Ecto neural progenitor cell (in vitro differentiated cells): ENCODE data around the gene GABRB1.

ENCODE experiments used
- DNase-seq: peaks from one replicate; pipeline ENCODE4 v3.0.0-alpha.2; 2018; ENCODE audit warnings: low spot score

GABRB1 gene

DNA sequence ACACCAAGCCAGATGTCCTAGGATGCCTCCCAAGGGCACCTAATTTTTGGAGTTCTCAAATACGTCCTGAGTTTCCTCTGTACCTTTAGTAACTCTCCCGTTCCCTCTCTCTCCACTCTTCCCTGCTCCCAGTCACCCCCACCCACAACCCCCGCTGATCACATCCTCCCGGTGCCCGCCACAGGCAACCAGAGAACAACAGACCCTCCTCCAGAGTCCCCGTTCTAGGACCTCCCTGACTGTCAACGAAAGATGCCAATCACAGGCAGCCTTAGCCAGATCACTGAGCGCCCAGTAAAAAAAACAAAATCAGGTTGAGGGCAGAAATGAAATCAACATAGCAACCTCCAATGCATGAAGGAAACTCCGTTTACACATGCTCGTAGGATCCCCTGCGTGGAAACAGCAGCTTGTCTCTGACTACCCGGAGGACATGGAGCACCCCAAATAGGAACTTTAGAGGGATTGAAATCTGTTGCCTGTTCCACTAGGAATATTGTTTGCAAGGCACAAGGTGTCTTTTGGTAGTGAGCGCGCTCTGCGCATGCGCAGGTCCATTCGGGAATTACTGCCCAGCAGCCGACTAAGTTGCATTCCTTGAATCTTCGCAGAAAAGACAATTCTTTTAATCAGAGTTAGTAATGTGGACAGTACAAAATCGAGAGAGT is at the start of gene GABRB1:
TSS of gene GABRB1 (plus strand) at position 557 of the 668 bp plus-strand sequence.
- peak; percentile 86 for DNase-seq

DNA sequence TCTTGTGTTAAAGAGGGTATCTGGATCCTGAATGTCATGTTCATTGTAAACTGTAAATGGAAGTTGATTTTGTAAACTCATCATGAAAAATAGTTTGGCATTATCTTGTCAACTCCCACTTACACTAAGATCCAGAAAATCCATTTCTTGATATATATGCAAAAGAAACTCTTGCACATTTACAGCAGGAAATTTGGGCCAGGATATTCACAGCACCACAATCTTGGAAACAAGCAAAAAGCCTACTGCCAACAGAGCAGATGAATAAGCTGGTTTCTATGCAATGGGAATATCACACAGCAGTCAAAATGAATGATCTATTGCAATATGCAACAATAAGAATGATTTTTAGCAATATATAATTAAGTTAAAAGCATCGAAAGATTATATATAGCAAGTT is 46.6 kb upstream of the GABRB1 start:
- DNase-seq = no peak

DNA sequence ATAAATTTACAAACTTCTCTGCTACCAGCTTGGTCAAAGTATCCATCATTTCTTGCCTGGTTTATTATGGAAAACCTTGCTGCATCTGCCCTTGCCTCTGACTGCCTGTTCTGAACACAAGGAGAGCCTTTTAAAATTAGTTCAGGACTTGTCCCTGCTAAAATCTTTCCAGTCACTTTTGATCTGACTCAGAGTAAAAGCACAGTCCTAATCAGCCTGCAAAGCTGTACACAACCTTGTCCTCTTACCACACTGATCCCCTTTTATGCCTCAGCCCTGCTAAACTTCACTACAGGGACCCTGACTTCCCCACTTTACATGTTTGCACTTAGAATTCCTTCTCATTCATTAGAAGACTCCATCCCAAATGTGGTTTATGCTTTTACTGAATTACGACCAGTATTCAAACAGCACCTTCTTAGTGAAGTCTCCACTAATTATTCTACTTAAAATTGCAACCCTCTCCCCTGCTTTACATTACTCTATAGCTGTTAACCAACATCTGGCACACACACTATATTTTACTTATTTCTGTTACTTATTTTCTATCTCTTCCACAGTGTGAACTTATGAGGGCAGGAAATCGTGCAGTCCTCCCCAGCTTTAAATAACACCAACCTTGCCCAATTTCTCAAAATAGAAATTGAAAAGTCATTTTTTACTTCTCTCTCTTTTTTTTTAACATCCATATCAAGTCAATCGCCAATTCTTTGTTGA is 44.3 kb upstream of the GABRB1 start:
- DNase-seq = no peak

DNA sequence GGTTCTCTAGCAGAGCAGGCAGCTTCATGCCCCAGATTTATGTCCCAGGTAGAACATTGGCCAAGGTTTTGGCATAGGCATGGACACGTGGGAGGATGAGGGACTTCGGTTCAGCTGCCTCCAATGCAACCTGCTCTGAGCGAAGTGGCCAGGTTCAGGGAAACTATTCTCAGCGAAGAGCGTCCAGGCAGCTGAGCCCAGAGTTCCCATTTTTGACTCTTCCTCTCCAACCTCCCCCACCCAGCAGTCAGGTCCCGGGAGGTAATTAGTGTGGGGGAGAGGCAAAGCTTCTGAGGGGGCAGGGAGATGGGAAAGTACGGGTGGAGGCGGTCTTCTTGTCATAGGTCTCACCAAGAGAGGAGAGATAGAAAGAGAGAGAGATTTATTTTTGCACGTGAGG is 39.0 kb upstream of the GABRB1 start:
- DNase-seq = no peak

DNA sequence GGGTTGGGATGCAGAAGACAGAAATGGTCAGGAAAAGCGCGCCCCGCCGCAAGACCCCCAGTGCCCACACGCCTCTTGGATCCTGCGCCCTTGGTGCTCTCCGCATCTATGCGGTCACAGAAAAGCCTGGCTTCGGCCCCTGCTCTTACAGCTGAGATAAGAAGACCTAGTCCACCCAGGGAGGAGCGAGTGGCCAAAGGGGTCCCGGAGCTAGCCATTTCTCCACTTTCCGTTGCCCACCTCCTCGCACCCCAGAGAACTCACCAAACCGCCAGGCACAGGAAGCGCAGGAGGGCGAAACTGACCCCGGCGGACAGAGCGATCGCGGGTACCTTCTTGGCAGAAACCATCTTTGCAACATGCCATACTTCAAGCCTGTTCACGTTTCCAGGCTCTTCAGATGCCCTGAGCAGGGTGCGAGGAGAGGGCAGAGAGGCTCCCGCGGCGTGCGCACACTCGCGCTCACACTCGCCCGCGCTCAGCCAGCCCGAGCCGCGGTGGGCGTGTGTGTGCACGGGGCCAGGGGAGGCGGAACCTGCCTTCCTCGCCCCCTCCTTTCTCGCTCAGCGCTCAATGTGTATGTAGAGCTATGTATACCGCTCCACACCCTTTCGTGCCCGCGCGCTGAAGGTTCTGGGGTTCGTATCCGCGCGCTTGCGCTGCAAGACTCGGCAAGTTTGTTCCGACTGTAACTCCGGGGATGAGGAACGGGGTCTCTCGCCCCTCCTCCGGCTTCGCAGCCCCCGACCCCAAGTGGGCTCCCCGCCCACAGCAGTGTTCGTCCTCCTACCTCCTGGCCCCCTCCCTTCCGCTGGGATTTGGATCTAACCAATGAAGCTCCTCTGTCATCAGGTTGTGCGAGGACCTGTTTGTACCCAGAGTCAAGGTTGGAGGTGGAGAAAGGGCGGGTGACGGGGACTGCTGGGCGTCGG is 38.0 kb upstream of the GABRB1 start, which contains the start of gene GABRA4:
TSS of gene GABRA4 (minus strand) at position 507 of the 932 bp plus-strand sequence. CDS start at position 350, 157 bp downstream.
- DNase-seq = peak; percentile 64

DNA sequence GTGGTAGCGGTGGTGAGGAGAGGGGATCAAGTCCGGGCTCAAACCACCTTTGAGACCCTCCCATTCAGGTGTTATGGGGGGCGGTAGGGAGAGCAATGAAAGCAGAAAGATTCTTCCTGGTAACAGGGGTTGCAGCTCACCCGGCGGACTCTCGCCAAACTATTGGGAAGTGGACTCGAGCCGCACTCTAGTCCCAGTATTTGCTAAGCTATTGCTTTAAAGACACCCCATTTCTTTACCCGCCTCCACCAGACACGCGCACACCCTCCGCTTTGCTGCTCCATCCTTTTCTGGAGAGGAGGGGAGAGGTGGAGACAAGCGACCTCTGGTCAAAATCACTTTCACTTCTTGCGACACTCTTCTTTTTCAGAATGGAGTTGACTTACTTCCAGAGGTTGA is 37.4 kb upstream of the GABRB1 start:
- no peak for DNase-seq

DNA sequence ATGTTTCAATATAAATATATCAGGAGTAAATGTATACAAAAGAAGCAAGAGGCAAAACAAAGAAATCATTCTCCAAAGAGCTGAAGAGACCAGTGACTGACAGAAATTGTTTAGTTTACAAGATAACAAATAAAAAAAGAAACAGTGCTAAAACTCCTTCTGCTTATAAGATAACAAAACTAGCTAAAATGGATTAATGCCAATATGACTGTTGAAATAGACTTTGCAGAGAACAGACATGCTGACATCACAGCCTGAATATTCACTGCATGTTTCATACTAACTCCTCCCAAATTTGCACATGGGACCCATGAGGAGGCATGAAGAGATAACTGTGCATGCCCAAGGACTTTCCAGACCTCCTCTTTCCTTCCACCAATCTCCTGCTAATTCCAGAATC is 31.8 kb upstream of the GABRB1 start:
- no peak for DNase-seq

DNA sequence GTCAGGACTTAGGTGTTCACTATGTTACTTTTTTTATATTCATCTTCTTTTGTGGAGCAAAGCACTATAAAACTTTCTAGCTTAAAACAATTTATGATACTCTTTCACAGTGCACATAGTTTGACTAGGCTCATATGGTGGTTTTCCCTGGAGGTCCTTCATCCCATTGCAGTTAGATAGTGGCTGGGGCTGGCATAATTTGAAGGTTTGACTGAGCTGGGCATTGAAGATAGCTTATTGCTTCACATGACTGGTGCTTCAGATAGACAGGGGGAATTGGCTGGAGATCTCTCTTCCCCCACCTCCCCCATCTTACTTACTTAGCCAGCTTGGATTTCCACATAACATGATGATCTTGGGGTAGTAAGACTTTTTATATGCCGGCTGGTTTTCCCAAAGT is 31.0 kb upstream of the GABRB1 start:
- no peak for DNase-seq

DNA sequence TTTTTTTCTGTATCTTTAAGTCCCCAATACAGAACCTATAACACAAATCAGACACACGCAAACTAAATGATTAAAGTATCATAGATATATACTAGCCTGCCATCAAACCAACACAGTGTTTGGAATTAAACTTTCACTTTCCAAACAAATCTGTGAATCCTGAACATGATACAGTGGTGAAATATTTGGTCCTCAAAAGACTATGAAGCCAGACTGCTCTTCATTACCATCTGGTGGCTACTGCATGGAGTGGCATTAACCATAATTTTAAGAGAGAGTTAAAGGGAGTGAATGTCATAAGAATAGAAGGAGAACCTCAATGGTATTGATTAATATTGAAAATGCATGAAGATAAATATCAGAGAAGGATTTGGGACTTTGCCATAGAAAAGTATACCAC is 28.8 kb upstream of the GABRB1 start:
- no peak for DNase-seq

DNA sequence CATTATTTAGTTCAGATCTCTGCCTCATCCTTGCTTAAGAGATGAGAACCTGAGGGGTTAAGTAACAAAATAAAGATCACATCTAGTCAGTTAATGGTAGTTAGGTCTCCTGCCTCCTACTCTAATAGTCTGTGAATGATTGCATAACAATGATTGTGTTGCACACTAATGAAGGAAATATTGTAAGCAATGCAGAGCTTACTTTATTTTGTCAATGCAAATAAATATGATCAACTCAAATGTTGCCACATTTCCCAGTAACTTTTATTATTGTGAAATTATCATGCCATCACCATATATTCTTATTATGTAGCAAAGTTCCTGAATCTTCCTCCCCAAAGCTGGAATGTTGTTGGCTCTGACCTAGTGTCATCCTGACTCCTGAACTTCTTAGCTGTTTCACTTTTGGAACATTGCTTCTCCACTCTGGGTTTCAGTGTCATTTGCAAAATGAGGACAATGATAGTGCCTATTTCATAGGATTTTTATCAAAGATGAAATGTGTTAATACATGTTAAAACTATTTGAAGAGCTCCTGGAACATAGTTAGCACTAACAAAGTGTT is 20.9 kb upstream of the GABRB1 start:
- DNase-seq = no peak

DNA sequence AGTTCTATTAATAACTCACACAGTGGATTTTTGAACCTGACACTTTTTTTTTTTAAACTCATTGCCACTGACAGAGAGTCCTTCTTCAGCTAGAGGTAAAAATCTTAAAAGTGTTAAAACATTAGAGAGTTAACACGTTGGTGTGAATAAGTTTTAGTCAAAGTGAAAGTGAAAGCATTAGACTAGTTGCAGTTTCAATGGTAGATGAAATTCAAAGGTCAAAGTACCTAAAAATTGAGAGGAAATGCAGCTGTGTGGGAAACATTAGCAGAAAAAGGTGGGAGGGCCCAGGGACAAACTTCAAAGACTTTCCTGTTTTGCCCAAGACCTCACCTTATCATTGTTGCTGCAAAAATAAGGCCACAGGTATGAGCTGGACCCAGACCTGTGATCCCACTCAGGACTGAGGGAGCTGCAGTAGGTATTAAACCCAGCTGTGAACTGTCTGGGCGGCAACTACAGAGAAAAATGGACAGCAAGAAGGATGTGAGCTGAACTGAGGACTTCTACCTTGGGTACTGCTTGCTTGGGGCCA is 20.4 kb upstream of the GABRB1 start:
- DNase-seq = no peak

DNA sequence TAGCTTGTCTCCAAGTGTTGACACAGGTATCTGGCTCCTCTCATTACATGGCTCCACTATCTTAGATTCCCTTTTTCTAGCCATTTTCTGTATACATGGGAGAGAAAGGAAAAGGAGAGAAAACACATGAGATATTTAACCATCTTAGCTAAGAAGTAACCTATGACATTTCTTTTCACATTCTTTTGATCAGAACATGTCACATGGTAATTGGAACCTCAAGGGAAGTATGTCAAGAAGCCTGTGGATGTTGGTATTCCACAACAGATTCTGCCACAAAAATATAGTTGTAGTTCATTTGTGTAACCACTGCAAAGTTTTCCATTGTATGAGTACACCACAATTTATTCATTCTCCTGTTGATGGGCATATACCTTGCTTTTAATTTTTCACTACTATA is 18.7 kb upstream of the GABRB1 start:
- DNase-seq = no peak

DNA sequence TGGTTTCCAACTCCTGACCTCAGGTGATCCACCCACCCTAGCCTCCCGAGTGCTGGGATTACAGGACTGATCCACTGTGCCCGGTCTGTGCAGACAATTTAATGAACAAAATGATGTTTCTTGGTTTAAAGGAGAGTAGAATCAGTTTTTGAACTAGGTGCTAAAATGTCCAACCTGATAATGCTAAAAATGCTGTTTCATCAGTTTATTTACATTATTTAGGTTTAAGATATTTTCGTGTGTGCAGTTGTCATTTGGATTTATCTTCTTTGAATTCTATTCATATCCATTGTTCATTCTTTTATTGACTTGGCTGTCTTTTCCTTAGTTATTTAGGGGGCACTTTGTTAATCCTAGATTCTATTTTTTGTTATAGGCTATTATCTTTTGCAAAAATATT is 18.0 kb upstream of the GABRB1 start:
- no peak for DNase-seq

DNA sequence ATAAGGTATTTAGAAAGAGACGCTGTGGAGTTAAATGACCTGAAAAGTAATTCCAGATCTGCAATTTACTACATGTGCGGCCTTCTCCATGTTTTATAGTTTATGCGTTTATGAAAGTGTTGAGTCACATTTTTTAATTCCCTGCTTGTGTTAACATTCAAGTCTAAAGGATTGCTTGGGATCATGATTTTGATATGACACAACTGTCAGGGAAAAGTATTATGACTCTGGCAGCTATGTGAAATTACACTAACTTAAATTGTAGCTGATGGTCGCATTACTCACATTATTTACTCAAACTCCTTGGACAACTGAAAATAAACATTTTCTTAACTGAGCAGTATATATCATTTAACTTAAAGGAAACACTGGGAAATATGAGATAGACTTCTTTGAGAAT is 14.3 kb upstream of the GABRB1 start:
- DNase-seq = no peak

DNA sequence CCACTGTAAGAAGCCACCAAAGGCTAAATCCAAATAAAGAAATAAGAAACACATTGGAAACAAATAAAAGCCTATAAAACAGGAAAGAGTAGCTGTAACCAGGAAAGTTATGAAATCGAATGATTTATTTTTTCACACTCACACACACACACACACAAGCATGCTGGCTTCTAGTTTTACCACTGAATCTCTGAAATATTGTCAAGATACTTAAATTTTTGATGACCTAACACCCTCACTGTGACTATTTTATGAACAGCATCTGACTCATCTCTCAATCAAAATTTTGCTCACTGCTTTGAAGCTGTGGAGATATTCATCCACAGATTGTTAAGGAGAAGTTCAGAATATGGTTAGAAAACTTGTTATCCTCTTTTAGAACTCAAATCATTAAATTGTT is 13.9 kb upstream of the GABRB1 start:
- no peak for DNase-seq

DNA sequence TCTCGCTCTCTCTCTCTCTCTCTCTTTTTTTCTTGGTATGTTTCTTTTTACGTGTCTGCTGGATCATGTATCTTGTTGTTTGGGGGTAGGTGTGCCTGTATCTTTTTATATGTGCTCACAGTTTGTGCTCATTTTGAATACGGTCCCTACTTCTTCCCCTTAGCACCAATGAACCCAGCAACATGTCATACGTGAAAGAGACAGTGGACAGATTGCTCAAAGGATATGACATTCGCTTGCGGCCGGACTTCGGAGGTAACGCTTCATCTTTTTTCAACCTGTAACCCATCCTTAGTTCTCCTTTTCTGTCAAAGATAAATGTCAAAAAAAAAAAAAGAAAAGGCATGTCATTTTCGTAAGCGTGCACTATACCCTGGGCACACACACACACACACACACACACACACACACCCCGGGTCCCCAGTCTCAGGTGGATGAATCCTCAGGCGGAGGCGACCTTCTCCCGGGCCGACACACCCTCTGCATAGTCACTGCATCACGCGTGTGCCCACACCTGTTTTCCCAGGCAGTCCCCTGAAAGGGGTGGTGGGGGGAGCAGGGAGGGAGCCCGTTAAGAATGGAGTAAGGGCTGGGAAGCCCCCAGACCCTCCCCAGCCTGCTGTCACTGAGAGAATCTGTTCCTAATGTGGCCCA is 511 bp downstream of the GABRB1 start:
- no peak for DNase-seq

DNA sequence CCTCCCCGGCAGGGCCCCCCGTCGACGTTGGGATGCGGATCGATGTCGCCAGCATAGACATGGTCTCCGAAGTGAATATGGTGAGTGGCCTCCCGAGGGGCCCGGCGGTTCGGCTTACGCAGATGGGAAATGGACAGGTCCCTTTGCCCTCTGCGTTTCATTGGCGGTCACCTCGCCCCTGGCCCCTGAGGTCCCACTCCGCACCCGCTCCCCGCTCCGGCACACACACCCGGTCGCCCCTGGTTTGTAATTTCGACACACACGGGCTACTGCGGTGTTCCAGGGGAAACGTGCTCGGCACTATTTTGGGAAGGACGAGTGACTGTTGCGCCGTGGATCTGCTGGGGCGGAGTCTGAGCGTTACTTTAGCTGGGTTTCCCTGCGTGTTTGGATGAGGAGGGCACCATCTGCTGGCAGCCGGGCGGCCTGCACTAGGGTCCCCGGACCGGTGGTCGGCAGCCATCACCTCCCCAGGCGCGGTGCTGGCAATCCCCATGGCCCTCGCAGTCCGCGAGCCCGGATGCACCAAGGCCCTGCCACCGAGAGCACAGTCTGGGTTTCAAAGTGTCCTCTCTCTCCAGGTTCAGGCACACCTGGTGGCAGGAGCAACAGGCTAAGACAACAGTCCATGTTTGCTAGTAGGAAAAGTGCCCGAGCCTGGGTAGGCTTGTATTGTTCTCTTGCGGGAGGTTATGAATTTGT is 1.2 kb downstream of the GABRB1 start:
- DNase-seq = peak; percentile 88

DNA sequence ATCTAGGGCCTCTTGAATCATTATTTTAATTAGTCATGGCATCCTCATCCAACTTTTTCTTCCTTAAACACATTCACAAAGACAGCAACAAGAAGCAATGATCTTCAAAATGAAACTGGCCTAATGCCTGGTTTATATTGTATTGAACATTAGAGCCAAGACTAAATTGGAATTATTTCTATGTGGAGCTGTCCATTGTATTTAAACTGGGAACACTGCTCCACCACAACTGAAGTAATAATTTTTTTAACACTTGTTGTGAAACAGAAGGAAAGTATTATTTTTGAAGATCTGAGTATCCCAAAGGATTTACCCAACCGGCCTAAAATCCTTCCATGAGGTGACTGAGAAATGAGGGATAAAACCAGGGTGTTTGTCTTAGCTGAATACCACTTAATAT is 6.9 kb downstream of the GABRB1 start:
- no peak for DNase-seq

DNA sequence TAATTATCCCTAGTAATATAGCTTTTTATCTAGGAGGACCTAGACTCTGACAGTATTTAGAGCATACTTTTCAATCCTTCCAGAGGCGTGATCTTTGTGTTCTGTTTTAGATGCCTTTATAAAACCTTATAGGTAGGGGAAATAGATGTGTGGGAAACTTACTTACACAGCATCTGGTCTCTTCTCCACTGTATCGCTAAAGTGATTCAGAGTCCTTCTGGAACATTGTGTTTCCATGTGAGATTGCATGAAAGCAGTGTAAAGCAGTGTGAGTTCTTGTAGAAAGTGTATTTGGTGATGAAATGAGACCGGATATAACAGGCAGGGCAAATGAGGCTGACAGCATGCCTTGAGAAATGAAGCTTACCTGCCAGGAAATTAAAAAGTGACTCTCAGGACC is 9.5 kb downstream of the GABRB1 start:
- no peak for DNase-seq

DNA sequence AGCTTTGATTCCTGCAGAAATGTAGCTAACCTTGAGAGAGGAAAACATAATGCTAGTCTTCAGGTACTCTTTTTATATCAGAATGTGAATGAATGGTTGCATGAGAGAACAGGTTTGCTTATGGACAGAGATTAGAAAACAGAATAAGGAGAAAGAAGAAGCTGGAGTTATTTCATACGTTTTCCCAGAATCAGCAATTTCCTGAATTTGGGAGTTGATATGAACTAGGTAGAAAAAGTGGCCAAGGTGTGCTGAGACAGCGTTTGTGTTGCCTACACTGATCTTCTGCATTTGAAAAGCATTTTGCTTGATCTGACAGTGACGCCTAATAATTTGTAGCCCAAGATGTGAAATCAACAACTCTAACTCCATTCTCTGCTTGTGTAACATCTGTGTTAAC is 12.5 kb downstream of the GABRB1 start:
- no peak for DNase-seq

DNA sequence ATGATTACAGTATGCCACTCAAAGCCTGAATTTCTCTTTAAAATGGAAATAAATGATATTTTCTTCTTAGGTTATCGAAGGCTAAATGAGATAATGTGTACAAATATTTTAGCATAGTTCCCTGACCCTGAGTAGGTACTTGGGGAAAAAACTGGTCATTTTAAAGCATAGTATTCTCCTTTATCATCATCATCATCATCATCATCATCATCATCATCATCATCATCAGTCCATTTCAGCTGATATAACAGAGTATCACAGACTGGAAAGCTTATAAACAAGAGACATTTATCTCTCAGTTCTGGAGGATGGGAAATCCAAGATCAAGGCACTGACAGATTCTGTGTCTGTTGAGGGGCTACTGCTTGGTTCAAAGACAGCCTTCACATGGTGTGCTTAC is 13.9 kb downstream of the GABRB1 start:
- DNase-seq = no peak
